Muscle layer of colon (tissue), 2 donors: ENCODE results near the gene CLIC4.

Experiments
- H3K27ac ChIP-seq: one replicate; pipeline ENCODE4 v1.7.0; 2013; ENCODE audit warnings: low read depth, mild to moderate bottlenecking, low read length, moderate library complexity
- H3K27me3 ChIP-seq, 2 donors: one replicate each; pipeline ENCODE4 v1.7.0; 2013; ENCODE audit warnings: low read length in 2 of 2, mild to moderate bottlenecking in 2 of 2; ENCODE audit not compliant: insufficient read depth in 2 of 2, control insufficient read depth in 1 of 2
- H3K36me3 ChIP-seq: one replicate; pipeline ENCODE4 v1.7.0; 2013; ENCODE audit warnings: mild to moderate bottlenecking, low read length; ENCODE audit not compliant: insufficient read depth
- H3K4me1 ChIP-seq: one replicate; pipeline ENCODE4 v1.7.0; 2013; ENCODE audit warnings: mild to moderate bottlenecking, low read length; ENCODE audit not compliant: insufficient read depth
- H3K4me3 ChIP-seq, 2 donors: one replicate each; pipeline ENCODE4 v1.7.0; 2013; ENCODE audit warnings: low read length in 2 of 2, low read depth in 1 of 2, mild to moderate bottlenecking in 1 of 2, moderate library complexity in 1 of 2
- H3K9ac ChIP-seq: one replicate; pipeline ENCODE4 v1.7.0; 2013; ENCODE audit warnings: low read length
- H3K9me3 ChIP-seq: one replicate; pipeline ENCODE4 v1.7.0; 2013; ENCODE audit warnings: mild to moderate bottlenecking, low read length
- donor health status: abdominal sarcoma.
- donor health status: Adenocarcinoma of cecum.

Gene CLIC4

GRCh38 chr1:24707687-24708086, 37.6 kb upstream of the CLIC4 start:
- Histone ChIP-seq H3K9ac (no peak overlapping the region), H3K27ac (no peak overlapping the region), H3K36me3 (no peaks in the 10 kb centered on the region), H3K4me3 (no peak overlapping the region), H3K27me3 (no peaks in the 10 kb centered on the region), H3K9me3 (no peaks in the 10 kb centered on the region), H3K4me1 (peaks cover 9% of the 10 kb centered on the region)

GRCh38 chr1:24708938-24709337, 36.3 kb upstream of the CLIC4 start:
- Histone ChIP-seq H3K4me1 (peaks cover 9% of the 10 kb centered on the region), H3K9me3 (no peaks in the 10 kb centered on the region), H3K36me3 (no peaks in the 10 kb centered on the region), H3K27me3 (no peaks in the 10 kb centered on the region), H3K27ac (no peak overlapping the region), H3K9ac (no peak overlapping the region), H3K4me3 (no peak overlapping the region)

- Histone ChIP-seq H3K36me3 (no peaks in the 10 kb centered on the region), H3K27me3 (no peaks in the 10 kb centered on the region), H3K27ac (no peak overlapping the region), H3K9me3 (no peaks in the 10 kb centered on the region), H3K9ac (no peak overlapping the region), H3K4me3 (no peak overlapping the region), H3K4me1 (peaks cover 9% of the 10 kb centered on the region)
These were observed 35.3 kb upstream of the CLIC4 start for GRCh38 chr1:24709791-24710441.

GRCh38 chr1:24711329-24711728, 33.9 kb upstream of the CLIC4 start:
- no peak overlapping the region for H3K4me3 ChIP-seq
- no peaks in the 10 kb centered on the region for H3K9me3 ChIP-seq
- no peaks in the 10 kb centered on the region for H3K4me1 ChIP-seq
- H3K9ac ChIP-seq = no peak overlapping the region
- H3K27me3 ChIP-seq = no peaks in the 10 kb centered on the region
- H3K36me3 ChIP-seq = no peaks in the 10 kb centered on the region
- H3K27ac ChIP-seq = no peak overlapping the region

DNA sequence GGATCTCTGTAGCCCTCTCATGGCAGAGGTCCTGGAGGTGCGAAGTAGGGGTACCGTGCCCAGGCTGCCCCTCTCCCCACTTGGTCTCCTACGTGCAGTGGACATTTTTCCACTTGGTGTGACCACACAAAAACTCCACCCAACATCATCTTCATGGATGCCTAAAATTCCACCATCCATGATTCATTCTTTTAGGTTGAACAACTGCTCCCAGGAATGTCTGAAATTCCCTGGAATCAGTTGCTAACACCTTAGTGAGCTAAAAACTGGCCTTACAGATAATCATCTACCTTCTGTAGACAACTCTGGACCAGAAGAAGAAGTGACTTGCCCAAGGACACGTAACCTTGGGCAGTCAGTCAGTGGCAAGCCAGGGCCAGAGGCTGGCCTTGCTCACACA, 32.1 kb upstream of the CLIC4 start:
- Histone ChIP-seq H3K9ac (no peak overlapping the region), H3K36me3 (no peaks in the 10 kb centered on the region), H3K27ac (no peak overlapping the region), H3K4me1 (no peaks in the 10 kb centered on the region), H3K27me3 (no peaks in the 10 kb centered on the region), H3K4me3 (no peak overlapping the region), H3K9me3 (no peaks in the 10 kb centered on the region)

GRCh38 chr1:24713736-24714135, 31.5 kb upstream of the CLIC4 start:
- Histone ChIP-seq H3K9ac (no peak overlapping the region), H3K9me3 (no peaks in the 10 kb centered on the region), H3K4me1 (no peaks in the 10 kb centered on the region), H3K27me3 (no peaks in the 10 kb centered on the region), H3K36me3 (no peaks in the 10 kb centered on the region), H3K27ac (no peak overlapping the region), H3K4me3 (no peak overlapping the region)

- no peaks in the 10 kb centered on the region for H3K36me3 ChIP-seq
- no peak overlapping the region for H3K9ac ChIP-seq
- H3K4me1 ChIP-seq = no peaks in the 10 kb centered on the region
- no peak overlapping the region for H3K27ac ChIP-seq
- H3K27me3 ChIP-seq = no peaks in the 10 kb centered on the region
- no peak overlapping the region for H3K4me3 ChIP-seq
- H3K9me3 ChIP-seq = no peaks in the 10 kb centered on the region
These were observed 30.3 kb upstream of the CLIC4 start for GRCh38 chr1:24714859-24715520.

DNA sequence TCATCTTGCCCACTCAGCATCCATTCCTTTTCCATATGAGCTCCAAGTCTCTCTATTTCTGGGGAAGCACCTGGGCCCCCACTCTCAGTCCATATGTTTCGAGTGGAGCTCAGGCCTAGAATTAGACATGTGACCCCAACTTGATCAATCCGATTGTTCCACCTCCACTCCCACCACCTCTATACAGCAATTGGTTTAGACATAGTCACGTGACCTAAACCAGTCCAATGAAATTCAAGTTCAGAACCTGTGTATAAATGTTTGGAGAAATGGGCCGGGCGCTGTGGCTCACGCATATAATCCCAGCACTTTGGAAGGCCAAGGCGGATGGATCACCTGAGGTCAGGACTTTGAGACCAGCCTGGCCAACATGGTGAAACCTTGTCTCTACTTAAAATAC, 29.6 kb upstream of the CLIC4 start:
- Histone ChIP-seq H3K4me3 (no peak overlapping the region), H3K27me3 (no peaks in the 10 kb centered on the region), H3K4me1 (no peaks in the 10 kb centered on the region), H3K27ac (no peak overlapping the region), H3K9me3 (no peaks in the 10 kb centered on the region), H3K36me3 (no peaks in the 10 kb centered on the region), H3K9ac (no peak overlapping the region)

DNA sequence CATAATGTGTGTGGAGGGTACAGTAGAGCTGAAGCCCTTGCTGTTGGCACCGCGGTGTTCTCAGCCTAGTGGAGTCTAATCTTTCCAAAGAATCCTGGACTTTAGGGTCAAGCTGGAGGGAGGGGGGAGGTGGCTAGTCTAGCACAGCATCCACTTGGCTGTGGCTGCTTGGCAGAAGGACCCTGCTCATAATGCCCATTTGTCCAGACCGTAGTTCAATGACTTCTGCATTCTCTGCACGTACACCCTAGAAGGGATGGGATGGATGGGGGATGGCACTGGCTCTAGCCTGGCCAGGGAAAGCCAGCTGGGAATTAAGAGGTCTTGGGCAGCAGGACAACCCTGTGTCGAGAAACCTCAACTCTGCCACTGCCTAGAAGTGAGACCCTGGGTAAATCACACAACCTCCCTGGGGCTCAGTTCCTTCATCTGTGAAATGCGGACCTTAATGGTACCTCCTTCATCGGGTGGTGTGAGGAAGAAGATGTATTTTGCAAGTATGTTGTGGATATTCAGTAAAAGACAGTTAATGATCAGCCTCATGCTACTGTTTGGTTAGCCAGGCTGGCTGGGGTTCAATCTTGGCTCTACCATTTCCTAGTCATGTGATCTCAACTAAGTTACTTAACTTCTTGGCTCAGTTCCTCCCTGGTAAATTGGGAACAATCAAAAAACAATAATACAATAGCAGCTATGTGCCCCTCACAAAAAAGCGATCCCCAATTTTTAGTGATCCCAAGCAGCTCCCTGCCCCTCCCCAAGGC, 27.2 kb upstream of the CLIC4 start:
- Histone ChIP-seq H3K9ac (no peak overlapping the region), H3K4me1 (no peaks in the 10 kb centered on the region), H3K27me3 (no peaks in the 10 kb centered on the region), H3K36me3 (no peaks in the 10 kb centered on the region), H3K9me3 (no peaks in the 10 kb centered on the region), H3K27ac (no peak overlapping the region), H3K4me3 (no peak overlapping the region)

- Histone ChIP-seq H3K36me3 (no peaks in the 10 kb centered on the region), H3K27me3 (no peaks in the 10 kb centered on the region), H3K4me1 (no peaks in the 10 kb centered on the region), H3K27ac (no peak overlapping the region), H3K9me3 (no peaks in the 10 kb centered on the region), H3K9ac (no peak overlapping the region), H3K4me3 (no peak overlapping the region)
These were observed 25.1 kb upstream of the CLIC4 start for GRCh38 chr1:24720152-24720551.

DNA sequence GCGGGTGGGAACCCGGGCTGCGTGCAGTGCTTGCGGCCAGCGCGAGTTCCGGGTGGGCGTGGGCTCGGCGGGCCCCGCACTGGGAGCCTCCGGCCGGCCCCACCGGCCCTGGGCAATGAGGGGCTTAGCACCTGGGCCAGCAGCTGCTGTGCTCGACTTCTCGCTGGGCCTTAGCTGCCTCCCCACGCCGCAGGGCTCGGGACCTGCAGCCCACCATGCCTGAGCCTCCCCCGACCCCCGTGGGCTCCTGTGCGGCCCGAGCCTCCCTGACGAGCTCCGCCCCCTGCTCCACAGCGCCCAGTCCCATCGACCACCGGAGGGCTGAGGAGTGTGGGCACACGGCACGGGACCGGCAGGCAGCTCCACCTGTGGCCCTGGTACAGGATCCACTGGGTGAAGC, 23.7 kb upstream of the CLIC4 start:
- no peak overlapping the region for H3K4me3 ChIP-seq
- no peaks in the 10 kb centered on the region for H3K4me1 ChIP-seq
- H3K9ac ChIP-seq = no peak overlapping the region
- H3K27ac ChIP-seq = no peak overlapping the region
- no peaks in the 10 kb centered on the region for H3K9me3 ChIP-seq
- no peaks in the 10 kb centered on the region for H3K36me3 ChIP-seq
- H3K27me3 ChIP-seq = no peaks in the 10 kb centered on the region
